GM06990 (cell line): ENCODE results near the gene COL6A1.

ENCODE experiments used
- DNase-seq: peaks from one replicate; pipeline ENCODE4 v3.0.0-alpha.2; 2011; ENCODE audit not compliant: insufficient read length; ENCODE audit errors: extremely low read depth
- H3K27me3 ChIP-seq: replicated peaks from 2 replicates; pipeline ENCODE4 v1.6.0; 2011; ENCODE audit warnings: low read length; ENCODE audit not compliant: control insufficient read depth, insufficient read depth
- H3K36me3 ChIP-seq: 2 replicates; pipeline ENCODE4 v1.5.1; 2011; ENCODE audit warnings: low read length; ENCODE audit not compliant: control insufficient read depth, insufficient read depth
- H3K4me3 ChIP-seq: replicated peaks from 2 replicates; pipeline ENCODE4 v1.5.1; 2011; ENCODE audit warnings: low read depth, mild to moderate bottlenecking, control low read depth, low read length
- TF ChIP-seq, protein P1 (sequence below): IDR thresholded peaks from 2 replicates; pipeline ENCODE4 v1.5.1; 2011; ENCODE audit warnings: low read length, control low read depth, mild to moderate bottlenecking, inconsistent platforms; ENCODE audit not compliant: insufficient read depth, poor library complexity, severe bottlenecking

Gene COL6A1

DNA sequence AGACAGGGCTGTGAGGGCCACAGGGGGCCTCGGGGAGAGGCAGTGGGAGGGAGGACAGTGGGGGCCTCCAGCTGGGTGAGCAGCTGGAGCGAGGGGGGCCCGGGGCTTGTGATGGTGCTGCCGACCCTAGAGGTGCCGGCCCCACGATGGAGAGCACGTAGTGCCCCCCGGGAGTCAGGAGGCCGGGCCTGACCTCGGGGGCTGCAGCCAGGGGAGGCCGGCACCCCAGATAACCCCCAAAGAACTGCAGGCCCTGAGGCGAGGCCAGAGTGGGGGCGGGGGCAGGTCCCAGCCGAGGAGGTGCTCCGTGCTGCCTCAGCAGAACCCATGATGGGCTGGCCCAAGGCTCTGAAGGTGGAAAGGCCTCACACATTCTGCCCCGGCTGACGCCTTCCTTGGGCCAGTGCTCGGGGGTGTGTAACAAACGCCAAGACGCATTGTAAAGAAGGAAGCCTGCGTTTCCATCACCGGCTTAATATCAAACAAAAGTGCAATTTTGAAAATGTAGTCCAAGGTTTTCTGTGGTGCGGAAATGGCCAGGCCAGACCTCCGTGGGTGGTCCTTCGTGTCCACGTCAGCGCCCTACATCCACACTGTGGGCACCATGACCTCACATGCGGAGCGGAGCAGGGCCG, 55.2 kb downstream of the COL6A1 start:
- no peak for DNase-seq
- TF ChIP-seq, protein P1, sequence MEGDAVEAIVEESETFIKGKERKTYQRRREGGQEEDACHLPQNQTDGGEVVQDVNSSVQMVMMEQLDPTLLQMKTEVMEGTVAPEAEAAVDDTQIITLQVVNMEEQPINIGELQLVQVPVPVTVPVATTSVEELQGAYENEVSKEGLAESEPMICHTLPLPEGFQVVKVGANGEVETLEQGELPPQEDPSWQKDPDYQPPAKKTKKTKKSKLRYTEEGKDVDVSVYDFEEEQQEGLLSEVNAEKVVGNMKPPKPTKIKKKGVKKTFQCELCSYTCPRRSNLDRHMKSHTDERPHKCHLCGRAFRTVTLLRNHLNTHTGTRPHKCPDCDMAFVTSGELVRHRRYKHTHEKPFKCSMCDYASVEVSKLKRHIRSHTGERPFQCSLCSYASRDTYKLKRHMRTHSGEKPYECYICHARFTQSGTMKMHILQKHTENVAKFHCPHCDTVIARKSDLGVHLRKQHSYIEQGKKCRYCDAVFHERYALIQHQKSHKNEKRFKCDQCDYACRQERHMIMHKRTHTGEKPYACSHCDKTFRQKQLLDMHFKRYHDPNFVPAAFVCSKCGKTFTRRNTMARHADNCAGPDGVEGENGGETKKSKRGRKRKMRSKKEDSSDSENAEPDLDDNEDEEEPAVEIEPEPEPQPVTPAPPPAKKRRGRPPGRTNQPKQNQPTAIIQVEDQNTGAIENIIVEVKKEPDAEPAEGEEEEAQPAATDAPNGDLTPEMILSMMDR = no peak
- Histone ChIP-seq H3K27me3 (no peaks in the 10 kb centered on the region), H3K4me3 (no peak overlapping the region), H3K36me3 (no peaks in the 10 kb centered on the region)

DNA sequence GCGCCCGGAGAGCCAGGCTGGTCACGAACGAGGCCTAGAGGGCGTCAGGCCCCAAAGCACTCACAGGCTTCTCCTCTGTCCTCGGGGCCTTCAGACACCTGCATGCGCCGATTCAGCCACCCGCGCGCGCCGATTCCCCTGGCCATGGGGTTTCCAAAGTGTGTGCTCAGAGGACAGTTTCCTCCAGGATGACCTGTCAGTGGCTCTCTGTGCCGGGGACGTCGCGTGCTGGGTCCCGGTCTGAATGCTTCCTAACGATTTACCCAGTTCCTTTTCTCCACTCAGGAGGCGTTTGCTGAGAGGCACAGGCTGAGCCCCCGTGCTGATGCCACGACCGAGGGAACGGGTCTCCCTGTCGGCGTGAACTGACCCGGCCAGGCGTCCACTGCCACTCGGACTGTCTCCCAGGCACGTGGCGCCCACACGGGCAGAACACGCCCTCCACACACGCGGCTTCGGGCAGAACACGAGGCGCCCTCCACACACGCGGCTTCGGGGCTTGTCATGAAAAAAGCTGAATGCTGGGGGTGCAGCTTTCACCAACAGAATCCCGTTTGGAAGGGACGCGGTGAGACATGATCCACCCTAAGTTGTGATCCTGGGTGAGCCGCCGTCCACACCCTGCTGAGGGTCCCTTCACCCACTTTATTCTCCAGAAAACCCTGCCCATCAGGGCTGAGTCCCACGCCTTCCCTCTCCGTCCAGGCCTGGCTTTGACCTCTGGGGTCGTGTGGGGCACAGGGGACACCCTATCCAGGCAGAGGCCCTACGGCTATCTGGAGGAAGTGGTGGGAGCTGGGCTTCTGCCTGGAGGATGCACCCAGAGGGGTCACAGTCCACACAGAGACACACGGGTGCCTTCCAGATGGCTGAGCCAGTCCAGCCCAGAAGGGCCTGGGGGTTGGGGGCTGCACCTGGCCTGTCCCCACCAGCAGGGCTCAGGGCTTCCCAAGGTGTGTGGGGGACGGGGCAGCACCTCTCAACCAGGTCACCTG, 56.1 kb downstream of the COL6A1 start:
- Histone ChIP-seq H3K36me3 (no peaks in the 10 kb centered on the region), H3K4me3 (no peak overlapping the region), H3K27me3 (no peaks in the 10 kb centered on the region)
- TF ChIP-seq, protein P1 = no peak
- DNase-seq = no peak

DNA sequence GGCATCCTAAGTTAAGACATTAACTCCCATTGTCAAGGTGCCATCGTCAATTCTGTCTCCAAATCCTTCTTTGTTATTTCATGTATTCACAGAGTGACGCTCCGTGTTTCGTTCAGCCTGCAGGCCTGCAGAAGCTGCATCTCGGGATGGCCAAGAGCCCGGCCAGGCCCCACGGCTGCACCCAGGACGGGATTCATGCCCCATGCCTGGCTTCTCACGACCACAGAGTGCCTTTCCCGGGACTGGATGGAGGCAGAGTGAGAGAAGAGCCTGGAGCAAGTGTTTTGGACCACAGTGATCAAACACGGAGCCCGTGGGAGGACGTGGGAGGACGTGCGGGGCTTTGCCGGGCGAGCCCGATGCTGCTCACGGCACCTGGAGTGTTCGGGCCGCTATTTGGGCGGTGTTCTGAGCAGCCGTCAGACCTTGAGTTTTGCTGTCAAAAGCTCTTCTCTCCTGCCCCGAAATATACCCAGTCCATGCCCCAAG, 56.8 kb downstream of the COL6A1 start:
- no peaks in the 10 kb centered on the region for H3K27me3 ChIP-seq
- no peak for DNase-seq
- TF ChIP-seq, protein P1 = no peak
- no peaks in the 10 kb centered on the region for H3K36me3 ChIP-seq
- no peak overlapping the region for H3K4me3 ChIP-seq

DNA sequence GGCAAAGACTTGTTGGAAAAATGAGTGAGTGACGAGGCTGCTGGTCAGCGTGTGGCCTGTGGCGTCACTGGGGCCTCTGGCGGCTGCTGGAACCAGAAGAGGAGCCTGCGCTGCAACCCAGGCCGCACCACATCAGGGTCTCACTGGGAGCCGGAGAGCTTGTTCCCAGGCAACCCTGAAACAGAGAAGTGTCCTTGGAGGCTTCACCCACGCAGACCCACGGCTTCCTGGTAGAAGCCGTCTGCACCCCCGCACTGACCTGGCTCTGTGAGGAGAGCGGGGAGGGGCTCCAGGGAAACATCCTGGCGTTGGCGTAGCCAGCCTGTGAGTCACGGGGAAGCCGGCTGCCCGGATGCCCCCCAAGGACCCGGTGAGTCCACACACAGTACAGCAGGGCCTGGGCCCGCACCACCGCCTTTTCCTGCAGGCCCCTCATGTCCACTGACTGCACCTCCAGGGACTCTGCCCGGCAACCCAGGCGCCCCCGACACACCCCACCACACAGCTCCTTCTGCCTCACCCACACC, 57.4 kb downstream of the COL6A1 start:
- Histone ChIP-seq H3K4me3 (no peak overlapping the region), H3K27me3 (no peaks in the 10 kb centered on the region), H3K36me3 (no peaks in the 10 kb centered on the region)
- TF ChIP-seq, protein P1 = no peak
- no peak for DNase-seq

DNA sequence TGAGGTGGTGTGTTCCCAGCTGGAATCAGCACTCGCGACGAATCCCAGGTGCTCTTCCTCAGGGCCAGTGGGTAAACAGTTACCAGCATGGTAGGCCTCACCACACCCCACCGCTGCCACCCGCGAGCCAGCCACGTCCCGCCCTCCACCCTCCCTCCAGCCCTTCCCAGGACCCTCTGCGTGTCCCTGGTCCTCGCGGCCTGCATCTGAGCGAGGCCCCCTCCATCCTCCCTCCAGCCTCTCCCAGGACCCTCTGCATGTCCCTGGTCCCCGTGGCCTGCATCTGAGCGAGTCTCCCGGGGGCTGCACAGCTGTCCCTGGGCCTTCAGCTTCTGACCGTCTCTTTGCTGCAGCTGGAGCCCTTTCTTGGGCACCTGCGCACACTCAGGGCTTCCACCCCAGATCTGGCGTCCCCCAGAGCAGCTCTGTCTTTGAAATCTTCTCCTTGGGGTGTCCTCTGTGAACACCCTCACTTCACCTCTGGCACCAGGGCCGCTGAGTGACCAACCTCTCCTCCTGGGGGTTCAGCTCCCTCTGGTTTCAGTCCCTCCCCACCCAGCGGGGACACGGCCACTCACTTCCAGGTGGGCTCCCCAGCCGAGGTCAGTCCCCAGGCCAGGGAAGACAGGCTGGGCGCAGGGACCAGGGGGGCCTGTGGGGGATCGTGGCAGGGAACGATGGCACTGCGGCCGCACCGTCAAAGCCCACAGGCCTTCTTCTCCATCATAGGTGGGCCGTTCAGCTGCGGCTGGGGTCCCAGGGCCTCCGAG, 58.5 kb downstream of the COL6A1 start:
- TF ChIP-seq, protein P1 = no peak
- H3K4me3 ChIP-seq = no peak overlapping the region
- DNase-seq = no peak

More for the DNA sequence above, 58.5 kb downstream of the COL6A1 start:
- H3K36me3 ChIP-seq = no peaks in the 10 kb centered on the region
- no peaks in the 10 kb centered on the region for H3K27me3 ChIP-seq
